Parathyroid adenoma (tissue), 2 donors: ENCODE results near the gene THSD4.

Experiments
- H2AFZ ChIP-seq: fragments of 300-600 bp; sonication (generic); one replicate; pipeline ENCODE4 v1.7.0; 2017; ENCODE audit warnings: antibody characterized with exemption, mild to moderate bottlenecking
- H3K27ac ChIP-seq: fragments of 300-600 bp; sonication (generic); one replicate; pipeline ENCODE4 v1.7.0; 2017
- H3K27me3 ChIP-seq: fragments of 300-600 bp; sonication (generic); one replicate; pipeline ENCODE4 v1.7.0; 2017; ENCODE audit warnings: low read length; ENCODE audit not compliant: control insufficient read depth, insufficient read depth
- H3K36me3 ChIP-seq: fragments of 300-600 bp; sonication (generic); one replicate; pipeline ENCODE4 v1.7.0; 2017; ENCODE audit warnings: low read length; ENCODE audit not compliant: control insufficient read depth, insufficient read depth
- H3K4me1 ChIP-seq: fragments of 300-600 bp; sonication (generic); one replicate; pipeline ENCODE4 v1.7.0; 2017; ENCODE audit warnings: control low read depth
- H3K4me2 ChIP-seq: fragments of 300-600 bp; sonication (generic); one replicate; pipeline ENCODE4 v1.7.0; 2017; ENCODE audit warnings: low read length
- H3K4me3 ChIP-seq: fragments of 300-600 bp; sonication (generic); one replicate; pipeline ENCODE4 v1.7.0; 2017; ENCODE audit warnings: low read depth, low read length
- H3K79me2 ChIP-seq: fragments of 300-600 bp; sonication (generic); one replicate; pipeline ENCODE4 v1.7.0; 2017; ENCODE audit warnings: control low read depth
- H3K9ac ChIP-seq: fragments of 300-600 bp; sonication (generic); one replicate; pipeline ENCODE4 v1.7.0; 2017; ENCODE audit warnings: mild to moderate bottlenecking
- H3K9me3 ChIP-seq: fragments of 300-600 bp; sonication (generic); one replicate; pipeline ENCODE4 v1.7.0; 2017; ENCODE audit warnings: low read length; ENCODE audit not compliant: control insufficient read depth
- CTCF ChIP-seq: fragments of 300-600 bp; sonication (generic); IDR thresholded peaks from one replicate; pipeline ENCODE4 v1.7.0; 2017; ENCODE audit warnings: antibody characterized with exemption, mild to moderate bottlenecking
- donor health status: primary hyperparathyroidism.

The THSD4 gene

GRCh38 chr15:71686221-71687050, 571.2 kb downstream of the THSD4 start:
- no peaks in the 10 kb centered on the region for H3K27me3 ChIP-seq
- H3K9ac ChIP-seq: no peak overlapping the region
- H2AFZ ChIP-seq: no peak overlapping the region
- no peaks in the 10 kb centered on the region for H3K36me3 ChIP-seq
- no peak overlapping the region for H3K4me3 ChIP-seq
- TF ChIP-seq CTCF: no peak
- H3K27ac ChIP-seq: no peak overlapping the region
- H3K9me3 ChIP-seq: no peaks in the 10 kb centered on the region
- no peaks in the 10 kb centered on the region for H3K4me1 ChIP-seq
- no peak overlapping the region for H3K4me2 ChIP-seq
- H3K79me2 ChIP-seq: no peaks in the 10 kb centered on the region

GRCh38 chr15:71687902-71688508, 572.7 kb downstream of the THSD4 start:
- H3K9me3 ChIP-seq: no peaks in the 10 kb centered on the region
- H3K4me1 ChIP-seq: no peaks in the 10 kb centered on the region
- H3K27me3 ChIP-seq: no peaks in the 10 kb centered on the region
- no peak for TF ChIP-seq CTCF
- no peak overlapping the region for H2AFZ ChIP-seq
- H3K9ac ChIP-seq: no peak overlapping the region
- no peaks in the 10 kb centered on the region for H3K79me2 ChIP-seq
- H3K4me3 ChIP-seq: no peak overlapping the region
- H3K36me3 ChIP-seq: no peaks in the 10 kb centered on the region
- no peak overlapping the region for H3K4me2 ChIP-seq
- H3K27ac ChIP-seq: no peak overlapping the region

GRCh38 chr15:71688509-71689094, 573.3 kb downstream of the THSD4 start:
- Histone ChIP-seq H3K4me2 (no peak overlapping the region), H2AFZ (no peak overlapping the region), H3K79me2 (no peaks in the 10 kb centered on the region), H3K9ac (no peak overlapping the region), H3K27ac (no peak overlapping the region), H3K36me3 (no peaks in the 10 kb centered on the region), H3K4me3 (no peak overlapping the region), H3K4me1 (no peaks in the 10 kb centered on the region), H3K27me3 (no peaks in the 10 kb centered on the region), H3K9me3 (no peaks in the 10 kb centered on the region)
- no peak for TF ChIP-seq CTCF

- no peak for TF ChIP-seq CTCF
- Histone ChIP-seq H2AFZ (no peak overlapping the region), H3K9me3 (no peaks in the 10 kb centered on the region), H3K4me3 (no peak overlapping the region), H3K27me3 (no peaks in the 10 kb centered on the region), H3K79me2 (no peaks in the 10 kb centered on the region), H3K4me1 (no peaks in the 10 kb centered on the region), H3K4me2 (no peak overlapping the region), H3K27ac (no peak overlapping the region), H3K36me3 (no peaks in the 10 kb centered on the region), H3K9ac (no peak overlapping the region)
These were observed 575.8 kb downstream of the THSD4 start for GRCh38 chr15:71691081-71691457.
